HepG2 (cell line): ENCODE results near the gene BRIP1. TPM values are rescaled to one million over a fixed set of nuclear protein-coding genes. Genes with fewer than 3 reads are reported as not detected.
"Not testable (repeated sequence)": the region's sequence is repeated elsewhere in the genome, so short reads cannot be mapped to it uniquely, and the experiment has no call there.

Experiments
- FOXA3 ChIP-seq: IDR thresholded peaks from 2 replicates; pipeline ENCODE4 v1.6.1; 2016; ENCODE audit warnings: missing genetic modification reagents, missing compliant biosample characterization
- GATAD2A ChIP-seq: IDR thresholded peaks from 2 replicates; pipeline ENCODE4 v1.6.1; 2016
- HNRNPL ChIP-seq: fragments of 200-400 bp; formaldehyde crosslinking; IDR thresholded peaks from 2 replicates; pipeline ENCODE4 v1.6.1; 2017; ENCODE audit warnings: mild to moderate bottlenecking, low read depth, low read length
- KAT8 ChIP-seq: IDR thresholded peaks from 2 replicates; pipeline ENCODE4 v1.6.1; 2016; ENCODE audit warnings: missing genetic modification reagents, missing compliant biosample characterization
- KDM3A ChIP-seq: IDR thresholded peaks from 2 replicates; pipeline ENCODE4 v1.6.1; 2018; ENCODE audit warnings: low read depth, missing compliant biosample characterization
- KLF12 ChIP-seq: sonication (generic); formaldehyde crosslinking; IDR thresholded peaks from 2 replicates; pipeline ENCODE4 v1.4.0; 2020; ENCODE audit warnings: missing genetic modification reagents, borderline replicate concordance
- PATZ1 ChIP-seq: sonication (generic); formaldehyde crosslinking; IDR thresholded peaks from 2 replicates; pipeline ENCODE4 v1.4.0; 2020; ENCODE audit warnings: missing genetic modification reagents
- PITX1 ChIP-seq: sonication (generic); formaldehyde crosslinking; IDR thresholded peaks from 2 replicates; pipeline ENCODE4 v1.5.1; 2020; ENCODE audit warnings: mild to moderate bottlenecking, missing genetic modification reagents
- RXRA ChIP-seq: sonication (generic); formaldehyde crosslinking; IDR thresholded peaks from 2 replicates; pipeline ENCODE4 v1.5.1; 2020; ENCODE audit warnings: missing genetic modification reagents
- RXRB ChIP-seq: IDR thresholded peaks from 2 replicates; pipeline ENCODE4 v1.6.1; 2016; ENCODE audit warnings: borderline replicate concordance, missing genetic modification reagents, missing compliant biosample characterization
- SAP130 ChIP-seq: IDR thresholded peaks from 2 replicates; pipeline ENCODE4 v1.6.1; 2016; ENCODE audit warnings: low read depth
- SOX6 ChIP-seq, 2 experiments: fragments of 450-650 bp in 1 of 2; sonication (generic) in 1 of 2; formaldehyde crosslinking in 1 of 2; IDR thresholded peaks; 2 replicates each; pipeline versions ENCODE4 v1.4.0 to v1.6.1; 2017 to 2020; ENCODE audit warnings: antibody characterized with exemption in 1 of 2, mild to moderate bottlenecking in 1 of 2, missing genetic modification reagents in 1 of 2
- TAF1 ChIP-seq: sonication (generic); formaldehyde crosslinking; IDR thresholded peaks from 2 replicates; pipeline ENCODE4 v1.4.0; 2020; ENCODE audit warnings: missing genetic modification reagents
- TARDBP ChIP-seq: sonication (generic); formaldehyde crosslinking; IDR thresholded peaks from 2 replicates; pipeline ENCODE4 v1.8.0; 2022; ENCODE audit warnings: mild to moderate bottlenecking, missing genetic modification reagents
- WIZ ChIP-seq: sonication (generic); formaldehyde crosslinking; IDR thresholded peaks from 2 replicates; pipeline ENCODE4 v1.5.1; 2020; ENCODE audit warnings: mild to moderate bottlenecking, missing genetic modification reagents
- YEATS4 ChIP-seq: sonication (generic); formaldehyde crosslinking; IDR thresholded peaks from 2 replicates; pipeline ENCODE4 v1.4.0; 2020; ENCODE audit warnings: missing genetic modification reagents, borderline replicate concordance
- ZNF225 ChIP-seq: sonication (generic); formaldehyde crosslinking; IDR thresholded peaks from 2 replicates; pipeline ENCODE4 v1.4.0; 2020; ENCODE audit warnings: mild to moderate bottlenecking, missing genetic modification reagents
- ZNF350 ChIP-seq: sonication (generic); formaldehyde crosslinking; IDR thresholded peaks from 2 replicates; pipeline ENCODE4 v1.4.0; 2020; ENCODE audit warnings: mild to moderate bottlenecking, low read depth, missing genetic modification reagents, borderline replicate concordance
- ZNF501 ChIP-seq: sonication (generic); formaldehyde crosslinking; IDR thresholded peaks from 2 replicates; pipeline ENCODE4 v1.5.1; 2020; ENCODE audit warnings: mild to moderate bottlenecking, moderate library complexity, missing genetic modification reagents
- ZNF576 ChIP-seq: sonication (generic); formaldehyde crosslinking; IDR thresholded peaks from 2 replicates; pipeline ENCODE4 v1.4.0; 2020; ENCODE audit warnings: mild to moderate bottlenecking, missing genetic modification reagents
- ZNF644 ChIP-seq: IDR thresholded peaks from 2 replicates; pipeline ENCODE4 v1.6.1; 2016; ENCODE audit warnings: low read depth
- ZNF710 ChIP-seq: sonication (generic); formaldehyde crosslinking; IDR thresholded peaks from 2 replicates; pipeline ENCODE4 v1.5.0; 2020; ENCODE audit warnings: mild to moderate bottlenecking, missing genetic modification reagents, borderline replicate concordance
- ZNF768 ChIP-seq: sonication (generic); formaldehyde crosslinking; IDR thresholded peaks from 2 replicates; pipeline ENCODE4 v1.4.0; 2020; ENCODE audit warnings: missing genetic modification reagents
- ZNF782 ChIP-seq: sonication (generic); formaldehyde crosslinking; IDR thresholded peaks from 2 replicates; pipeline ENCODE4 v1.4.0; 2020; ENCODE audit warnings: missing genetic modification reagents, mild to moderate bottlenecking, borderline replicate concordance
- ZNF788 ChIP-seq: sonication (generic); formaldehyde crosslinking; IDR thresholded peaks from 2 replicates; pipeline ENCODE4 v1.5.0; 2020; ENCODE audit warnings: mild to moderate bottlenecking, missing genetic modification reagents, borderline replicate concordance
- ZSCAN9 ChIP-seq: IDR thresholded peaks from 2 replicates; pipeline ENCODE4 v1.6.1; 2016; ENCODE audit warnings: borderline replicate concordance
- polyA plus RNA-seq, 8 experiments: library from polyadenylated mRNA; depleted of rRNA in 3 of 8; stranded (reverse) in 7 of 8; unstranded in 1 of 8; fragments of >200 nt; fragmentation: Illumina TruSeq in 4 of 8; extraction: Trizol in 4 of 8; gene quantifications; 2 replicates each; pipeline versions ENCODE4 v1.2.1 to v1.2.3, GENCODE V29; 2011 to 2016; ENCODE audit warnings: low read depth in 4 of 8, missing spikeins in 1 of 8, mixed read lengths in 1 of 8; ENCODE audit not compliant: insufficient read depth in 1 of 8
- total RNA-seq, 5 experiments: library from RNA; depleted of rRNA; stranded (reverse); fragments of >200 nt; fragmentation: Illumina TruSeq; extraction: Trizol; gene quantifications; 2 replicates each; pipeline ENCODE4 v1.2.3, GENCODE V29; 2016; ENCODE audit warnings: low read depth in 1 of 5

Gene BRIP1
- total and polyA plus RNA-seq, 2 of the 13 experiments (the other 11 are each of a cell fraction or from before 2014, with no cell fraction given), result 3.8 to 27.7 TPM

DNA sequence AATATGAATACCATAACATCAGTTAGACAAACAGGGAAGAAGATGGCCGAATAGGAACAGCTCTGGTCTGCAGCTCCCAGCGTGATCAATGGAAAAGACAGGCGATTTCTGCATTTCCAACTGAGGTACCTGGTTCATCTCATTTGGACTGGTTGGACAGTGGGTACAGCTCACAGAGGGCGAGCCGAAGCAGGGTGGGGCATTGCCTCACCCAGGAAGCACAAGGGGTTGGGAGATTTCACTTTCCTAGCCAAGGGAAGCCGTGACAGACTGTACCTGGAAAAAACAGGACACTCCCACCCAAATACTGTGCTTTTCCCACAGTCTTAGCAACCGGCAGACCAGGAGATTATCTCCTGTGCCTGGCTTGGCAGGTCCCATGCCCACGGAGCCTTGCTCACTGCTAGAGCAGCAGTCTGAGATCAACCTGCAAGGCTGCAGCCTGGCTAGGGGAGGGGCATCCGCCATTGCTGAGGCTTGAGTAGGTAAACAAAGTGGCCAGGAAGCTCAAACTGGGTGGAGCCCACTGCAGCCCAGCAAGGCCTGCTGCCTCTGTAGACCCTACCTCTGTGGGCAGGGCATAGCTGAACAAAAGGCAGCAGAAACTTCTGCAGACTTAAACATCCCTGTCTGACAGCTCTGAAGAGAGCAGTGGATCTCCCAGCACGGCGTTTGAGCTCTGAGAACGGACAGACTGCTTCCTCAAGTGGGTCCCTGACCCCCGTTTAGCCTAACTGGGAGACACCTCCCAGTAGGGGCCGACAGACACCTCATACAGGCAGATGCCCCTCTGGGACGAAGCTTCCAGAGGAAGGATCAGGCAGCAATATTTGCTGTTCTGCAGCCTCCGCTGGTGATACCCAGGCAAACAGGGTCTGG is 190.1 kb downstream of the BRIP1 start (continued):
- TF ChIP-seq PATZ1 (CRISPR knock-in tag), result peak; percentile 27; the same call in 1 of the 2 replicates
- peak; percentile 57 for TF ChIP-seq SAP130 (CRISPR knock-in tag)
- 0 out of 2 replicates have a peak, but pooled peaks have one; percentile 65 for TF ChIP-seq ZNF782 (CRISPR knock-in tag)
- peak; percentile 36; the same call in 1 of the 2 replicates for TF ChIP-seq RXRB (CRISPR knock-in tag)
- TF ChIP-seq KLF12 (CRISPR knock-in tag), result peak; percentile 68; the same call in 1 of the 2 replicates
- TF ChIP-seq ZNF644 (CRISPR knock-in tag), result peak; percentile 85; the same call in 1 of the 2 replicates
- TF ChIP-seq ZNF501, result peak; percentile 84
- peak; percentile 63; the same call in 1 of the 2 replicates for TF ChIP-seq ZNF350 (CRISPR knock-in tag)
- peak; percentile 64; the same call in 1 of the 2 replicates for TF ChIP-seq YEATS4 (CRISPR knock-in tag)
- TF ChIP-seq HNRNPL, result 0 out of 2 replicates have a peak, but pooled peaks have one; percentile 29
- TF ChIP-seq ZNF768 (CRISPR knock-in tag), result peak; percentile 42; the same call in 1 of the 2 replicates
- peak; percentile 47; the same call in 1 of the 2 replicates for TF ChIP-seq RXRA (CRISPR knock-in tag)
- TF ChIP-seq TAF1, result peak; percentile 76; the same call in 1 of the 2 replicates
- TF ChIP-seq KAT8, result peak; percentile 84
- peak; percentile 49; the same call in 1 of the 2 replicates for TF ChIP-seq PITX1 (CRISPR knock-in tag)
- peak; percentile 63; the same call in 1 of the 2 replicates for TF ChIP-seq WIZ (CRISPR knock-in tag)
- peak; percentile 37; the same call in 1 of the 2 replicates for TF ChIP-seq KDM3A (CRISPR knock-in tag)
- 0 out of 2 replicates have a peak, but pooled peaks have one; percentile 45 for TF ChIP-seq ZSCAN9 (CRISPR knock-in tag)
- 0 out of 2 replicates have a peak, but pooled peaks have one; percentile 38 for TF ChIP-seq GATAD2A (CRISPR knock-in tag)
- TF ChIP-seq ZNF225 (CRISPR knock-in tag), result peak; percentile 74; the same call in 1 of the 2 replicates
- peak; percentile 8; the same call in 1 of the 2 replicates for TF ChIP-seq ZNF576 (CRISPR knock-in tag)
- TF ChIP-seq TARDBP (CRISPR knock-in tag), result peak; percentile 60; the same call in 1 of the 2 replicates
- 0 out of 2 replicates have a peak, but pooled peaks have one; percentile 15 for TF ChIP-seq ZNF710 (CRISPR knock-in tag)
- TF ChIP-seq FOXA3 (CRISPR knock-in tag), result peak; percentile 80
- peak; percentile 24; the same call in 1 of the 2 replicates for TF ChIP-seq ZNF788 (CRISPR knock-in tag)
- not testable (repeated sequence) for TF ChIP-seq SOX6 (IDR thresholded peaks at IDR 0.05)
- TF ChIP-seq SOX6 (CRISPR knock-in tag; IDR thresholded peaks at IDR 0.05), result peak; percentile 50; the same call in 1 of the 2 replicates
